Muscle of arm (tissue), 12 donors: ENCODE data around the gene POLR2H. TPM values are rescaled to one million over a fixed set of nuclear protein-coding genes. Genes with fewer than 3 reads are reported as not detected.

Experiments used
- polyA plus RNA-seq, 12 donors: library from polyadenylated mRNA; unstranded; fragments of 120-200 nt; gene quantifications; one replicate each; pipeline ENCODE4 v1.2.1, GENCODE V29; 2013; ENCODE audit not compliant: insufficient read length in 12 of 12

Gene POLR2H
- polyA plus RNA-seq, 12 donors = 35.9 to 64.8 (median 44.4) TPM; not detected in 1

Other genes starting within 250 kb of the POLR2H start
- 10 to 100 TPM in 11 of 12 donors, not detected in 1; 32.5 to 47.9 (median 36.3) TPM for gene EIF2B5, start 226.4 kb upstream of the POLR2H start, polyA plus RNA-seq
- 100 to 1,000 TPM in 1 of 12 donors, 10 to 100 TPM in 10, not detected in 1; 65.3 to 104 (median 83.6) TPM for gene DVL3, start 206.3 kb upstream of the POLR2H start, polyA plus RNA-seq
- 100 to 1,000 TPM in 11 of 12 donors, not detected in 1; 170 to 233 (median 199) TPM for gene AP2M1, start 186.9 kb upstream of the POLR2H start, polyA plus RNA-seq
- 10 to 100 TPM in 11 of 12 donors, not detected in 1; 35.8 to 55.4 (median 43.2) TPM for gene ABCF3, start 175.5 kb upstream of the POLR2H start, polyA plus RNA-seq
- 1 to 10 TPM in 1 of 12 donors, under 1 TPM in 10, not detected in 1; 0.18 to 3.1 (median 0.43) TPM for gene VWA5B2, start 132.1 kb upstream of the POLR2H start, polyA plus RNA-seq
- 10 to 100 TPM in 11 of 12 donors, not detected in 1; 19.4 to 37.9 (median 22.4) TPM for gene ALG3, start 112.7 kb upstream of the POLR2H start, polyA plus RNA-seq
- 1 to 10 TPM in 9 of 12 donors, under 1 TPM in 1, not detected in 2; 0.84 to 2.5 (median 1.4) TPM for gene EEF1AKMT4, start 112.0 kb upstream of the POLR2H start, polyA plus RNA-seq
- under 1 TPM in 4 of 12 donors, not detected in 8; 0.12 to 0.34 (median 0.15) TPM for gene CAMK2N2, start 100.2 kb upstream of the POLR2H start, polyA plus RNA-seq
- gene ECE2, start 85.7 kb upstream of the POLR2H start, polyA plus RNA-seq = under 1 TPM in 1 of 12 donors, not detected in 11; 0.43 TPM
- 100 to 1,000 TPM in 11 of 12 donors, not detected in 1; 144 to 202 (median 165) TPM for gene PSMD2, start 62.5 kb upstream of the POLR2H start, polyA plus RNA-seq
- gene EIF4G1, start 47.1 kb upstream of the POLR2H start, polyA plus RNA-seq = 100 to 1,000 TPM in 11 of 12 donors, not detected in 1; 140 to 297 (median 177) TPM
- 10 to 100 TPM in 6 of 12 donors, 1 to 10 TPM in 5, not detected in 1; 9.3 to 12.9 (median 10.5) TPM for gene FAM131A, start 24.1 kb upstream of the POLR2H start, polyA plus RNA-seq
- 10 to 100 TPM in 1 of 12 donors, 1 to 10 TPM in 10, not detected in 1; 1.9 to 13.6 (median 3.6) TPM for gene CLCN2, start 105 bp upstream of the POLR2H start, polyA plus RNA-seq
- 1 to 10 TPM in 10 of 12 donors, not detected in 2; 1.5 to 2.2 (median 2.0) TPM for gene THPO, start 16.5 kb downstream of the POLR2H start, polyA plus RNA-seq
- 10 to 100 TPM in 11 of 12 donors, not detected in 1; 14.6 to 38.9 (median 18.3) TPM for gene CHRD, start 18.3 kb downstream of the POLR2H start, polyA plus RNA-seq
- gene EPHB3, start 200.1 kb downstream of the POLR2H start, polyA plus RNA-seq = 10 to 100 TPM in 11 of 12 donors, not detected in 1; 23.8 to 49.1 (median 35.9) TPM